HCT116 (cell line): Measurements from ENCODE around the gene UGT1A6. TPM values are rescaled to one million over a fixed set of nuclear protein-coding genes. Genes with fewer than 3 reads are reported as not detected.
"Not testable (repeated sequence)": the region's sequence is repeated elsewhere in the genome, so short reads cannot be mapped to it uniquely, and the experiment has no call there.

Experiments used
- ATAC-seq: fragments of 200-7000 bp; cut with Tn5 transposase; 2 replicates; pipeline ENCODE4 v1.9.1; 2020; ENCODE audit warnings: mild to moderate bottlenecking, moderate library complexity
- BruUV-seq: library from RNA; stranded (reverse); fragments of 400-500 nt; replicated peaks from 2 replicates; lab custom pipeline; 2021; lab: Mats Ljungman, UMichigan
- CTCF ChIA-PET: fragments of 300-600 bp; sonication (Branson Sonifier 250); formaldehyde crosslinking; loops from one replicate; lab custom pipeline; 2021; ENCODE audit warnings: antibody characterized with exemption; lab: Charles Lee
- POLR2A ChIA-PET: fragments of 300-600, 350-600 bp; sonication (Branson Sonifier 250); formaldehyde crosslinking; loops from one replicate; lab custom pipeline; 2021; ENCODE audit warnings: antibody characterized with exemption; lab: Charles Lee
- RAD21 ChIA-PET, 2 experiments: fragments of 300-600 bp; sonication (Branson Sonifier 250); formaldehyde crosslinking; loops; one replicate each; lab custom pipeline; 2023; ENCODE audit warnings: low total read pairs in 2 of 2; ENCODE audit not compliant: uncharacterized antibody in 2 of 2, unreplicated experiment in 2 of 2, low non-redundant PET in 1 of 2; lab: Charles Lee
- DNase-seq: peaks from one replicate; pipeline ENCODE4 v3.0.0-alpha.2; 2010; ENCODE audit warnings: low read depth, low spot score
- H2AFZ ChIP-seq: fragments of 200-600 bp; shearing (Covaris generic), sonication (generic); 2 replicates; pipeline ENCODE4 v1.6.1; 2017; ENCODE audit warnings: low read depth, mixed run types, mixed read lengths, antibody characterized with exemption, low read length; ENCODE audit not compliant: poor library complexity, severe bottlenecking
- H3K27ac ChIP-seq: 2 replicates; pipeline ENCODE4 v1.5.1; 2012; ENCODE audit warnings: low read depth, low read length
- H3K27me3 ChIP-seq: fragments of 200-600 bp; sonication (generic); 2 replicates; pipeline ENCODE4 v1.6.1; 2016; ENCODE audit warnings: mixed run types, low read length, mixed read lengths; ENCODE audit not compliant: insufficient read depth
- H3K36me3 ChIP-seq, 2 experiments: fragments of 200-500 bp in 1 of 2; fragments of 200-600 bp in 1 of 2; sonication (Bioruptor generic) in 1 of 2; sonication (generic) in 1 of 2; 2 replicates each; pipeline versions ENCODE4 v1.5.1 to v1.6.1; 2014 to 2016; ENCODE audit warnings: low read length in 2 of 2, inconsistent platforms in 1 of 2, mixed read lengths in 1 of 2, mixed run types in 1 of 2; ENCODE audit not compliant: insufficient read depth in 2 of 2, control insufficient read depth in 1 of 2
- H3K4me1 ChIP-seq, 2 experiments: fragments of 200-600 bp in 1 of 2; sonication (generic) in 1 of 2; 2 replicates each; pipeline versions ENCODE4 v1.5.1 to v1.6.1; 2012 to 2017; ENCODE audit warnings: low read length in 2 of 2, inconsistent platforms in 1 of 2, mild to moderate bottlenecking in 1 of 2, mixed read lengths in 1 of 2, mixed run types in 1 of 2, moderate library complexity in 1 of 2; ENCODE audit not compliant: insufficient read depth in 2 of 2, control insufficient read depth in 1 of 2
- H3K4me2 ChIP-seq: fragments of 200-600 bp; sonication (generic); 2 replicates; pipeline ENCODE4 v1.6.1; 2017; ENCODE audit warnings: mixed run types, low read length, mixed read lengths
- H3K4me3 ChIP-seq, 2 experiments: fragments of 200-600 bp in 1 of 2; sonication (generic) in 1 of 2; replicated peaks in 1 of 2; 2 replicates each; pipeline ENCODE4 v1.5.1; 2011 to 2016; ENCODE audit warnings: low read length in 2 of 2, control low read depth in 1 of 2, low read depth in 1 of 2, mild to moderate bottlenecking in 1 of 2, mixed read lengths in 1 of 2, mixed run types in 1 of 2
- H3K79me2 ChIP-seq: fragments of 200-600 bp; sonication (generic); 2 replicates; pipeline ENCODE4 v1.6.1; 2017; ENCODE audit warnings: mild to moderate bottlenecking, mixed run types, low read length, moderate library complexity, mixed read lengths; ENCODE audit not compliant: insufficient read depth
- H3K9ac ChIP-seq: fragments of 200-600 bp; sonication (generic); 2 replicates; pipeline ENCODE4 v1.6.1; 2016; ENCODE audit warnings: low read length, mixed read lengths
- H3K9me2 ChIP-seq: fragments of 200-600 bp; sonication (generic), shearing (Covaris generic); 2 replicates; pipeline ENCODE4 v1.6.1; 2017; ENCODE audit warnings: mixed run types, mild to moderate bottlenecking, moderate library complexity; ENCODE audit not compliant: insufficient read depth
- H3K9me3 ChIP-seq, 2 experiments: fragments of 200-500 bp in 1 of 2; fragments of 200-600 bp in 1 of 2; sonication (Bioruptor generic) in 1 of 2; sonication (generic) in 1 of 2; 2 replicates each; pipeline ENCODE4 v1.6.1; 2014 to 2017; ENCODE audit warnings: low read length in 2 of 2, mixed read lengths in 2 of 2, inconsistent platforms in 1 of 2, low read depth in 1 of 2, mild to moderate bottlenecking in 1 of 2, mixed run types in 1 of 2, moderate library complexity in 1 of 2; ENCODE audit not compliant: control insufficient read depth in 1 of 2, insufficient read depth in 1 of 2
- H4K20me1 ChIP-seq: fragments of 200-600 bp; sonication (generic), shearing (Covaris generic); 2 replicates; pipeline ENCODE4 v1.6.1; 2017; ENCODE audit warnings: mixed run types, mild to moderate bottlenecking, moderate library complexity; ENCODE audit not compliant: insufficient read depth
- CBX3 ChIP-seq: IDR thresholded peaks from 2 replicates; pipeline ENCODE4 v1.6.1; 2012; ENCODE audit warnings: low read depth
- CEBPB ChIP-seq: IDR thresholded peaks from 2 replicates; pipeline ENCODE4 v1.6.1; 2012; ENCODE audit warnings: low read depth
- EZH2 ChIP-seq: fragments of 200-600 bp; sonication (generic); IDR thresholded peaks from 2 replicates; pipeline ENCODE4 v1.6.1; 2017; ENCODE audit warnings: antibody characterized with exemption, mixed run types
- JUND ChIP-seq: IDR thresholded peaks from 2 replicates; pipeline ENCODE4 v1.6.1; 2012
- POLR2AphosphoS5 ChIP-seq: IDR thresholded peaks from 2 replicates; pipeline ENCODE4 v1.6.1; 2011; ENCODE audit warnings: mild to moderate bottlenecking, low read depth, low read length, moderate library complexity
- SRF ChIP-seq: IDR thresholded peaks from 2 replicates; pipeline ENCODE4 v1.6.1; 2012; ENCODE audit warnings: low read depth
- YY1 ChIP-seq: IDR thresholded peaks from 2 replicates; pipeline ENCODE4 v1.6.1; 2011; ENCODE audit warnings: low read length, low read depth, moderate library complexity, mild to moderate bottlenecking; ENCODE audit not compliant: insufficient replicate concordance; ENCODE audit errors: extremely low read depth
- ZFX ChIP-seq: fragments of 450-650 bp; IDR thresholded peaks from 2 replicates; pipeline ENCODE4 v1.6.1; 2017
- intact Hi-C: fragments of 100-400 bp; cut with micrococcal nuclease; formaldehyde crosslinking; loops from 2 replicates; pipeline ENCODE4 v1.10.0; 2022
- total RNA-seq: library from RNA; stranded (reverse); gene quantifications from one replicate; pipeline ENCODE4 v1.2.1, GENCODE V29; 2021; ENCODE audit not compliant: unreplicated experiment
- TF ChIP-seq, protein P1 (sequence below), 3 experiments: fragments of 200-600 bp in 1 of 3; sonication (generic) in 1 of 3; IDR thresholded peaks in 2 of 3; conservative IDR thresholded peaks in 1 of 3; 2 replicates each; pipeline ENCODE4 v1.5.1; 2012 to 2017; ENCODE audit warnings: low read depth in 2 of 3, low read length in 2 of 3, antibody characterized with exemption in 1 of 3, borderline replicate concordance in 1 of 3, control low read depth in 1 of 3, mild to moderate bottlenecking in 1 of 3, mixed read lengths in 1 of 3, mixed run types in 1 of 3, moderate library complexity in 1 of 3; ENCODE audit not compliant: insufficient read depth in 1 of 3
- TF ChIP-seq, protein P2 (sequence below): IDR thresholded peaks from 2 replicates; pipeline ENCODE4 v1.6.1; 2012
- TF ChIP-seq, protein P3 (sequence below): IDR thresholded peaks from 2 replicates; pipeline ENCODE4 v1.6.1; 2011; ENCODE audit warnings: mild to moderate bottlenecking, low read length, moderate library complexity; ENCODE audit not compliant: insufficient replicate concordance; ENCODE audit errors: extremely low read depth
- TF ChIP-seq, protein P4 (sequence below): IDR thresholded peaks from 2 replicates; pipeline ENCODE4 v1.6.1; 2012

The UGT1A6 gene
- total RNA-seq, 1 experiment from 2014 or later = not detected

DNA sequence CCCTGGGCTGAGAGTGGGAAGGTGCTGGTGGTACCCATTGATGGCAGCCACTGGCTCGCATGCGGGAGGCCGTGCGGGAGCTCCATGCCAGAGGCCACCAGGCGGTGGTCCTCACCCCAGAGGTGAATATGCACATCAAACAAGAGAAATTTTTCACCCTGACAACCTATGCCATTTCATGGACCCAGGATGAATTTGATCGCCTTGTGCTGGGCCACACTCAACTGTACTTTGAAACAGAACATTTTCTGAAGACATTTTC, 54.5 kb downstream of the UGT1A6 start:
- intact Hi-C loops = no loop called here
- Histone ChIP-seq H3K9me3 (no peaks in the 10 kb centered on the region), H3K9ac (no peak overlapping the region), H3K79me2 (no peaks in the 10 kb centered on the region), H3K4me3 (no peak overlapping the region), H3K9me2 (no peaks in the 10 kb centered on the region), H3K27ac (no peak overlapping the region), H3K4me2 (no peak overlapping the region), H3K4me1 (no peaks in the 10 kb centered on the region), H2AFZ (no peak overlapping the region), H3K36me3 (no peaks in the 10 kb centered on the region), H3K27me3 (no peaks in the 10 kb centered on the region), H4K20me1 (no peaks in the 10 kb centered on the region)
- DNase-seq (no peak), ATAC-seq (no peak)
- ChIA-PET RAD21 (no interaction called here), CTCF (no interaction called here), POLR2A (no interaction called here)
- TF ChIP-seq, protein P1, sequence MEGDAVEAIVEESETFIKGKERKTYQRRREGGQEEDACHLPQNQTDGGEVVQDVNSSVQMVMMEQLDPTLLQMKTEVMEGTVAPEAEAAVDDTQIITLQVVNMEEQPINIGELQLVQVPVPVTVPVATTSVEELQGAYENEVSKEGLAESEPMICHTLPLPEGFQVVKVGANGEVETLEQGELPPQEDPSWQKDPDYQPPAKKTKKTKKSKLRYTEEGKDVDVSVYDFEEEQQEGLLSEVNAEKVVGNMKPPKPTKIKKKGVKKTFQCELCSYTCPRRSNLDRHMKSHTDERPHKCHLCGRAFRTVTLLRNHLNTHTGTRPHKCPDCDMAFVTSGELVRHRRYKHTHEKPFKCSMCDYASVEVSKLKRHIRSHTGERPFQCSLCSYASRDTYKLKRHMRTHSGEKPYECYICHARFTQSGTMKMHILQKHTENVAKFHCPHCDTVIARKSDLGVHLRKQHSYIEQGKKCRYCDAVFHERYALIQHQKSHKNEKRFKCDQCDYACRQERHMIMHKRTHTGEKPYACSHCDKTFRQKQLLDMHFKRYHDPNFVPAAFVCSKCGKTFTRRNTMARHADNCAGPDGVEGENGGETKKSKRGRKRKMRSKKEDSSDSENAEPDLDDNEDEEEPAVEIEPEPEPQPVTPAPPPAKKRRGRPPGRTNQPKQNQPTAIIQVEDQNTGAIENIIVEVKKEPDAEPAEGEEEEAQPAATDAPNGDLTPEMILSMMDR (IDR thresholded peaks at IDR 0.05 in 2 of 3, conservative IDR thresholded peaks at IDR 0.05 in 1 of 3; ENCODE audit: borderline replicate concordance in 1 of 3, insufficient read depth in 1 of 3, low read depth in 2 of 3, low read length in 2 of 3) = no peak
- TF ChIP-seq ZFX = no peak
- no peak for TF ChIP-seq JUND
- TF ChIP-seq EZH2 = no peak
- TF ChIP-seq, protein P2, sequence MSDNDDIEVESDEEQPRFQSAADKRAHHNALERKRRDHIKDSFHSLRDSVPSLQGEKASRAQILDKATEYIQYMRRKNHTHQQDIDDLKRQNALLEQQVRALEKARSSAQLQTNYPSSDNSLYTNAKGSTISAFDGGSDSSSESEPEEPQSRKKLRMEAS = no peak
- TF ChIP-seq YY1 = no peak
- no peak for TF ChIP-seq CBX3
- no peak for TF ChIP-seq POLR2AphosphoS5
- TF ChIP-seq, protein P3, sequence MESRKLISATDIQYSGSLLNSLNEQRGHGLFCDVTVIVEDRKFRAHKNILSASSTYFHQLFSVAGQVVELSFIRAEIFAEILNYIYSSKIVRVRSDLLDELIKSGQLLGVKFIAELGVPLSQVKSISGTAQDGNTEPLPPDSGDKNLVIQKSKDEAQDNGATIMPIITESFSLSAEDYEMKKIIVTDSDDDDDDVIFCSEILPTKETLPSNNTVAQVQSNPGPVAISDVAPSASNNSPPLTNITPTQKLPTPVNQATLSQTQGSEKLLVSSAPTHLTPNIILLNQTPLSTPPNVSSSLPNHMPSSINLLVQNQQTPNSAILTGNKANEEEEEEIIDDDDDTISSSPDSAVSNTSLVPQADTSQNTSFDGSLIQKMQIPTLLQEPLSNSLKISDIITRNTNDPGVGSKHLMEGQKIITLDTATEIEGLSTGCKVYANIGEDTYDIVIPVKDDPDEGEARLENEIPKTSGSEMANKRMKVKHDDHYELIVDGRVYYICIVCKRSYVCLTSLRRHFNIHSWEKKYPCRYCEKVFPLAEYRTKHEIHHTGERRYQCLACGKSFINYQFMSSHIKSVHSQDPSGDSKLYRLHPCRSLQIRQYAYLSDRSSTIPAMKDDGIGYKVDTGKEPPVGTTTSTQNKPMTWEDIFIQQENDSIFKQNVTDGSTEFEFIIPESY = no peak
- TF ChIP-seq, protein P4, sequence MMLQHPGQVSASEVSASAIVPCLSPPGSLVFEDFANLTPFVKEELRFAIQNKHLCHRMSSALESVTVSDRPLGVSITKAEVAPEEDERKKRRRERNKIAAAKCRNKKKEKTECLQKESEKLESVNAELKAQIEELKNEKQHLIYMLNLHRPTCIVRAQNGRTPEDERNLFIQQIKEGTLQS = no peak
- TF ChIP-seq SRF = no peak
- TF ChIP-seq CEBPB = no peak
- no TSS peak for BruUV-seq

DNA sequence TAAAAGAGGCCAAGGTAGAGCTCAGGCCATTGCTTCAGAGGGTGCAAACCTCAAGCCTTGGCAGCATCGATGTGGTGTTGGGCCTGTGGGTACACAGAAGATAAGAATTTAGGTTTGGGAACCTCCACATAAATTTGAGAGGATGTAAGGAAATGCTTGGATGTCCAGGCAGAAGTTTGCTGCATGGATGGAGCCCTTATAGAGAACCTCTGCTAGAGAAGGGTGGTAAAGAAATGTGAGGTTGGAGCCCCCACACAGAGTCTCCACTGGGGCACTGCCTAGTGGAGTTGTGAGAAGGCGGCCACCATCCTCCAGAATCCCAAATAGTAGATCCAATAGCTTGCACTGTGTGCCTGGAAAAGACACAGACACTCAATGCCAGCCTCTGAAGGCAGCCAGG, 58.0 kb downstream of the UGT1A6 start:
- CTCF ChIA-PET = not testable (repeated sequence)

More for the DNA sequence above, 58.0 kb downstream of the UGT1A6 start:
- H3K4me1 ChIP-seq, H2AFZ ChIP-seq, H3K9ac ChIP-seq, H3K36me3 ChIP-seq, H3K9me3 ChIP-seq, H3K27ac ChIP-seq, H3K9me2 ChIP-seq, DNase-seq, RAD21 ChIA-PET, BruUV-seq, H3K4me2 ChIP-seq, H3K4me3 ChIP-seq, ATAC-seq, POLR2A ChIA-PET, H3K79me2 ChIP-seq, intact Hi-C loops, H3K27me3 ChIP-seq, H4K20me1 ChIP-seq: not testable (repeated sequence)
